Breast epithelium (tissue), 3 donors: Measurements from ENCODE around the gene KLHL4.

ENCODE experiments used
- POLR2A ChIP-seq: fragments of 450-650 bp; IDR thresholded peaks from one replicate; pipeline ENCODE4 v1.6.1; 2016; ENCODE audit warnings: antibody characterized with exemption, mild to moderate bottlenecking, moderate library complexity
- POLR2AphosphoS5 ChIP-seq, 3 donors: sonication (generic); formaldehyde crosslinking; IDR thresholded peaks; one replicate each; pipeline ENCODE4 v1.6.1; 2017; ENCODE audit warnings: antibody characterized with exemption in 3 of 3
- TF ChIP-seq, protein P1 (sequence below), 3 donors: fragments of 450-650 bp; IDR thresholded peaks; one replicate each; pipeline ENCODE4 v1.5.1; 2016 to 2017; ENCODE audit warnings: antibody characterized with exemption in 3 of 3, mild to moderate bottlenecking in 3 of 3, moderate library complexity in 3 of 3

DNA sequence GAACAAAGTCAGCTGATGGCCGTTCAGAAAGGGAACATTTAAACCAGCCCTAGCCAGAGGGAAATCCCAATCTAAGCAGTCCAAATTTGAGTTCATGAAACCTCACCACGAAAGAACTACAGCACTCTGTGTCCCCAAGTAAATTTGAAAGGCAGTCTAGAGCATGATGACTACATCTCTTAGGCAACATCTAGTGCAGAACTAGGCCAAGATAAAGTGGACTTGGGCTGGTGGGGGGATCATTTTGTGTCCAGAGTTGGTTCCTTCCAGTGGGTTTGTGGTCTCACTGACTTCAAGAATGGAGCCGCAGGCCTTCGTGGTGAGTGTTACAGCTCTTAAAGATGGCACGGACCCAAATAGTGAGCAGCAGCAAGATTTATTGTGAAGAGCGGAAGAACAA, 64.9 kb downstream of the KLHL4 start:
- TF ChIP-seq, protein P1, sequence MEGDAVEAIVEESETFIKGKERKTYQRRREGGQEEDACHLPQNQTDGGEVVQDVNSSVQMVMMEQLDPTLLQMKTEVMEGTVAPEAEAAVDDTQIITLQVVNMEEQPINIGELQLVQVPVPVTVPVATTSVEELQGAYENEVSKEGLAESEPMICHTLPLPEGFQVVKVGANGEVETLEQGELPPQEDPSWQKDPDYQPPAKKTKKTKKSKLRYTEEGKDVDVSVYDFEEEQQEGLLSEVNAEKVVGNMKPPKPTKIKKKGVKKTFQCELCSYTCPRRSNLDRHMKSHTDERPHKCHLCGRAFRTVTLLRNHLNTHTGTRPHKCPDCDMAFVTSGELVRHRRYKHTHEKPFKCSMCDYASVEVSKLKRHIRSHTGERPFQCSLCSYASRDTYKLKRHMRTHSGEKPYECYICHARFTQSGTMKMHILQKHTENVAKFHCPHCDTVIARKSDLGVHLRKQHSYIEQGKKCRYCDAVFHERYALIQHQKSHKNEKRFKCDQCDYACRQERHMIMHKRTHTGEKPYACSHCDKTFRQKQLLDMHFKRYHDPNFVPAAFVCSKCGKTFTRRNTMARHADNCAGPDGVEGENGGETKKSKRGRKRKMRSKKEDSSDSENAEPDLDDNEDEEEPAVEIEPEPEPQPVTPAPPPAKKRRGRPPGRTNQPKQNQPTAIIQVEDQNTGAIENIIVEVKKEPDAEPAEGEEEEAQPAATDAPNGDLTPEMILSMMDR (IDR thresholded peaks at IDR 0.05) = no peak
- no peak for TF ChIP-seq POLR2AphosphoS5 (IDR thresholded peaks at IDR 0.05)
- TF ChIP-seq POLR2A = no peak
